GM21515 (cell line): ENCODE data around the gene RFFL.
A peak's percentile ranks its signal among the peaks of the same experiment; 100 is the strongest.

ENCODE experiments used
- ATAC-seq: cut with Tn5 transposase; IDR thresholded peaks from one replicate; pipeline ENCODE4 v1.9.1; 2021; ENCODE audit not compliant: unreplicated experiment

RFFL gene

GRCh38 chr17:35082073-35082657 is 18.7 kb upstream of the RFFL start:
- ATAC-seq, result no peak

- no peak for ATAC-seq
Observed at GRCh38 chr17:35081638-35082037, 18.1 kb upstream of the RFFL start.

GRCh38 chr17:35080536-35080935 is 17.0 kb upstream of the RFFL start:
- ATAC-seq, result peak; percentile 58

GRCh38 chr17:35079547-35080423 is 16.3 kb upstream of the RFFL start:
- no peak for ATAC-seq

- no peak for ATAC-seq
Observed at GRCh38 chr17:35076874-35077273, 13.4 kb upstream of the RFFL start.

GRCh38 chr17:35074711-35075707 is 11.5 kb upstream of the RFFL start:
- no peak for ATAC-seq

- no peak for ATAC-seq
Observed at GRCh38 chr17:35073991-35074627, 10.6 kb upstream of the RFFL start.

GRCh38 chr17:35073183-35073790 is 9.8 kb upstream of the RFFL start:
- no peak for ATAC-seq

- no peak for ATAC-seq
Observed at GRCh38 chr17:35069311-35069710, 5.8 kb upstream of the RFFL start.

DNA sequence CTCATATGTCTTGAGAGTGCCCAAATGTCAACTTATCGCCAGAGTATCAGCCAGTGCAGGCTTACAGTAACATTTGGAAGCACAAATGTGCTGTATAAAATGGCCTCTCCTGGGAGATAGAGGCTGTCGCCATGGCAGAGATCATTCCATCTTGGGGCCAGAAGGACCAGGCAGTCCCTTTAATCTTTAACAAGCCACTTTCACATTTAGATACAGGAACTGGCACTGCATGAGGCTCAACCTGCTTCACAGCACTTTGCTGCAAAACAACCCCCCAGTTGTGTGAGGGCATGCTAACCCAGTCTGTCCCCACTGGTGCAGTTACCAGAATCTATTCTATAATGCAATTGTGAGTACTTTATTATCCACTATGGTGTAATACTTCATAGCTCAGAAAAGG is 4.7 kb upstream of the RFFL start:
- no peak for ATAC-seq

DNA sequence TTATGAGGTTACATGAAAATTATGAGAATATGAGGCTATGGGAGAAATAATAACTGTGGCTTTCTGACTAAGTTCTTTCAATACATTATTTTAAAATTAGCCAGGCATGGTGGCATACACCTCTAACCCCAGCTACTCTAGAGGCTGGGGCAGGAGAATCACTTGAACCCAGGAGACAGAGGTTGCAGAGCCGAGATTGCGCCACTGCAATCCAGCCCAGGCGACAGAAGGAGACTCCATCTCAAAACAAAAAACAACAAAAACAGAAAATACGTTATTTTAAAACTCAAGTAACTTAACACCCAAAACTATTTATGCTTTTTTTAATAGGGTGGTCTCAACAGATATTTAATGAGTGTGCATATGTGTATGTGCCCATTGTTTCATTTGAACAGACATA is 2.4 kb upstream of the RFFL start:
- no peak for ATAC-seq

GRCh38 chr17:35064516-35065215 is 1.2 kb upstream of the RFFL start:
- no peak for ATAC-seq

DNA sequence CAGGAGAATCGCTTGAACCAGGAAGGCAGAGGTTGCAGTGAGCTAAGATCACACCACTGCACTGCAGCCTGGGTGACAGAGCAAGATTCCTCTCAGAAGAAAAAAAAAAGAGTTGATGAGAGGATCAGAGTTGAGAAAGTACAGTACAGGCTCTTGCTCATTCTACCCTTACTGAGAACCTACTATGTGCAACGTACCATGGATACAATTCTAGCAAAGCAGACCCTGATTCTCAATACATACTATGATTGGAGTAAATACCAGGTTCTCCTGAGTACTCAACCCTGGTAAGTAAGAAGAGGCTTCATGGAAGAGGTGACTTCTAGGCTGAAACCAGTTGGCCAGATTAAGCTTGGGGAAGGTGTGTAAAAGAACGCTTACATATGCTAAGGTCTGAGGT is 1.2 kb downstream of the RFFL start:
- no peak for ATAC-seq

GRCh38 chr17:35057332-35057915 is 6.1 kb downstream of the RFFL start:
- ATAC-seq, result no peak

DNA sequence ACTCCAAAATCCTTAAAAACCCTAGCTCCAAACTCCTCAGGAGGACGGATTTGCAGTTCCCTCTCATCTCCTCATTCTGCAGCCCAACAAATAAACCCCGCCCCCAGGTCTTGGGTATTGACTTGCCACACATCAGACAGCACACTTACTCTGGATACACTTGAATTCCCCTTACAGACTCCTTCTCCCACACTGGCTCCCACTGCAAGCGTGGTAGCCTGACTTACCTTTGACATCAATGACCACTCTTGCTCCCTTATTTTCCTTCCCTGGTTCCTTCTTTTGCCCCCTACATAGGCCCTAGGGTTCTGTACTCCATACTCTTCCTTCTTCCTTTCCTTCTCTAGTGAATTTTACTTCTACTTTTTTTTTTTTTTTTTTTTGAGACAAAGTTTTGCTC is 7.5 kb downstream of the RFFL start:
- no peak for ATAC-seq

GRCh38 chr17:35053204-35053603 is 10.3 kb downstream of the RFFL start:
- ATAC-seq, result no peak

DNA sequence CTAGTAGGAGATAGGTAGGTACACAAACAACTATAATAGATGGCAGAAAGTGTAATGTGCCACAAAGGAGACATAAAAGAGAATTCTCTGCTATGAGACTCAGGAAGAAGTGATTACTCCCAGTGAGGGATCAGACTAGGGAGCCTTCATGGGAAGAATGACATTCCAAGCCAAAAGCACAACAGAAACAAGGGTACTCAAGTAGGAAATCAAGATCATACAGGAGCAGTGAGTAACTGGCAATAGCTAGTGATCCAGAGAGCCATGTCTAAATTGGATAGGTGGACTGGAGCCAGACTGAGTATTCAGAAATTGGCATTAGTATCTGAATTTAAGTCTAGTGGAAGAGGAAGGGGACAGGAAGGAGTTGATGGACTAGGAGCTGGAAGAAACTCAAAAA is 10.7 kb downstream of the RFFL start:
- no peak for ATAC-seq

GRCh38 chr17:35052241-35052610 is 11.3 kb downstream of the RFFL start:
- ATAC-seq, result no peak

GRCh38 chr17:35051579-35052240 is 11.8 kb downstream of the RFFL start:
- ATAC-seq, result no peak
